Measurements from ENCODE around the gene OR6S1. TPM values are rescaled to one million over a fixed set of nuclear protein-coding genes. Genes with fewer than 3 reads are reported as not detected.
A peak's percentile ranks its signal among the peaks of the same experiment; 100 is the strongest.
"Not testable (repeated sequence)": the region's sequence is repeated elsewhere in the genome, so short reads cannot be mapped to it uniquely, and the experiment has no call there.

Gene OR6S1
- total RNA-seq, 2 donors from 2014 or later: not detected

DNA sequence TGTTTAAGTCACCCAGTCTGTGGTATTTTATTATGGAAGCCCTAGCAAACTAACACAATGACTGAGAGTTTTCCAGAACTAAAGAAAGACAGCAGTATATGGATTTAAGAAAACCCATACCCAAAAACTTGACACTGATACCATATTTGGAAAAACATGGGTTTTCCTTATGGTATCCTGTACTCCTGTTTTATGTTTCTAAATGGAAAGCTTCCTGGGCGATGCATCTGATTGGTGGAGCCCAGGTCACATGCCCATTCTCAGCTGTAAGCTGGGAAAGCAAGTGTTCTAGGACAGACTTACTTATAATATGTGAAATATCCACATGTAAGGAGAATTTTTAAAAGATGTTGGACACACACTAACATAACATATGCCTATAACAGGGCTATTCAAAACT lies 38.4 kb upstream of the OR6S1 start:
- H3K36me3 Mint-ChIP-seq: peaks cover 0 to 5% of the 10 kb centered on the region in 2 donors
- DNase-seq (ENCODE audit: low spot score in 2 of 2): no peak

GRCh38 chr14:20676072-20676471 lies 34.6 kb upstream of the OR6S1 start:
- ATAC-seq: peak in 1 of 2 donors; percentile 23
- Mint-ChIP-seq H3K27ac (no peak overlapping the region), H3K36me3 (no peaks in the 10 kb centered on the region), H3K9me3 (no peaks in the 10 kb centered on the region)
- no peak for DNase-seq (ENCODE audit: low spot score in 2 of 2)

More for the DNA sequence above, 38.4 kb upstream of the OR6S1 start:
- H3K9me3 Mint-ChIP-seq: no peaks in the 10 kb centered on the region
- H3K27ac Mint-ChIP-seq: no peak overlapping the region
- no peak for ATAC-seq

DNA sequence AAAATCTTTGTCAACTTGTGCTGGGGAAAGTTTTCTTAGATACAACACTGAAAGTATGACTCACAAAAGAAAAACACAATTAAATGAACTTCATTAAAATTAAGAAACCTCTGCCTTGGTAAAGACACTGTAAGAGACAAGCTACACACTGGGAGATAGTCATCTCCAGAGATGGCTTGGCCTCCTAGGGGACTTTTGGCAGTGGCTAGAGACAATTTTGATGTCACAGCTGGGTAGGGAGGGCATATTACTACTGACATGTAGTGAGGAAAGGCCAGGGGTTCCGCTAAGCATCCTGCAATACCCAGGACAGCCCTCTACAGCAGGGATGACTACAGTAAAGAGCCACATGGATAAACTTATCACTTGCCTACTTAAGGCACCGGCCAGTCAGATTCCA lies 34.2 kb upstream of the OR6S1 start:
- ATAC-seq (peak; percentile 51 to 75), DNase-seq (ENCODE audit: low spot score in 2 of 2) (no peak)
- no peak overlapping the region for H3K27ac Mint-ChIP-seq
- no peaks in the 10 kb centered on the region for H3K36me3 Mint-ChIP-seq
- H3K9me3 Mint-ChIP-seq: no peaks in the 10 kb centered on the region

GRCh38 chr14:20671597-20672283 lies 30.2 kb upstream of the OR6S1 start:
- no peak overlapping the region for H3K27ac Mint-ChIP-seq
- peaks cover 0 to 10% of the 10 kb centered on the region in 2 donors for H3K36me3 Mint-ChIP-seq
- no peak for ATAC-seq
- peaks cover 5 to 8% of the 10 kb centered on the region in 2 donors for H3K9me3 Mint-ChIP-seq
- no peak for DNase-seq (ENCODE audit: low spot score in 2 of 2)

DNA sequence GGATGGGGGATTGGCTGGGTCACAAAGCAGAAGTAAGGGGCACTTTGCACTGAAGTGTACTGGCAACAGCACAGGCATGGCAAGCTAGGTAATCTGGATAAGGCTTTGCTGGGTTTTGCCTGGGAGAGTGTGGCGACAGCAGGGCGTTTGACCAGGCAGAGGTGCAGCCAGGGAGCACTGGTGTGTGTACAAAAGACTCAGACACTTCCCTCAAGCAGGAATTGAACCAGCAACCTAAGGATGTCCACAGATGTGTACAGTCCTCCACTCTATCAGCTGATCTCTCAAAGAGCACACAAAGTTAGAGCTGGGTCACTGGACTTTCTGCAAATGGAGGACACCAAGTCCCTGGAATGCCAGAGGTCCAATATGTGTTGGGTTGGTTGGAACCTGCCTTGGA lies 27.5 kb upstream of the OR6S1 start:
- DNase-seq (ENCODE audit: low spot score in 2 of 2) (no peak), ATAC-seq (no peak)
- H3K27ac Mint-ChIP-seq: peak overlapping the region in 1 of 2 donors; percentile 55
- H3K9me3 Mint-ChIP-seq: peaks cover 5 to 8% of the 10 kb centered on the region in 2 donors
- H3K36me3 Mint-ChIP-seq: peaks cover 0 to 10% of the 10 kb centered on the region in 2 donors

DNA sequence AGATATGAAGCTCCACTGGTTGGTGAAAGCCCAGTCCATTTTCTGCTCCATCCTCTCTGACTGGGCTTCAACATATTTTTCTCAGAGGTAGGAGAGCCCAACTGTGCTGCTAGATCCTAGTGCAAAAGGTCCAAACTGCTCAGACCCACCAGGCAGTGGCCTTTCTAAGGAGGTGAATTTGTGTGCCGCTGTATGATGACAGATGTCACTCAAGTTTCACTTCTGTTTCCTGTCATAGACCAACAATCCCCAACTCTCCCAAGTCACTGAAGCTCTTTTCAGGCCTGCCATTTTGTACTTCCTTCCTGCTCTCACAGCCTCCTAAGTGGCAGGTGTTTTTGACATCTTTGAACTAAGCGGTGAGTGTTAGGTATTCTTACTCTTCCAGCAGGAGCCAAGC lies 26.5 kb upstream of the OR6S1 start:
- Mint-ChIP-seq H3K27ac (peak overlapping the region; percentile 55 to 81), H3K36me3 (peaks cover 0 to 10% of the 10 kb centered on the region in 2 donors), H3K9me3 (peaks cover 5 to 8% of the 10 kb centered on the region in 2 donors)
- DNase-seq (ENCODE audit: low spot score in 2 of 2): no peak
- ATAC-seq: peak; percentile 76 to 77

- not testable (repeated sequence) for H3K27ac Mint-ChIP-seq; ATAC-seq; DNase-seq (ENCODE audit: low spot score in 2 of 2); H3K9me3 Mint-ChIP-seq
- H3K36me3 Mint-ChIP-seq: peaks cover 0 to 10% of the 10 kb centered on the region in 2 donors
These were observed 25.0 kb upstream of the OR6S1 start for GRCh38 chr14:20666400-20666961.

DNA sequence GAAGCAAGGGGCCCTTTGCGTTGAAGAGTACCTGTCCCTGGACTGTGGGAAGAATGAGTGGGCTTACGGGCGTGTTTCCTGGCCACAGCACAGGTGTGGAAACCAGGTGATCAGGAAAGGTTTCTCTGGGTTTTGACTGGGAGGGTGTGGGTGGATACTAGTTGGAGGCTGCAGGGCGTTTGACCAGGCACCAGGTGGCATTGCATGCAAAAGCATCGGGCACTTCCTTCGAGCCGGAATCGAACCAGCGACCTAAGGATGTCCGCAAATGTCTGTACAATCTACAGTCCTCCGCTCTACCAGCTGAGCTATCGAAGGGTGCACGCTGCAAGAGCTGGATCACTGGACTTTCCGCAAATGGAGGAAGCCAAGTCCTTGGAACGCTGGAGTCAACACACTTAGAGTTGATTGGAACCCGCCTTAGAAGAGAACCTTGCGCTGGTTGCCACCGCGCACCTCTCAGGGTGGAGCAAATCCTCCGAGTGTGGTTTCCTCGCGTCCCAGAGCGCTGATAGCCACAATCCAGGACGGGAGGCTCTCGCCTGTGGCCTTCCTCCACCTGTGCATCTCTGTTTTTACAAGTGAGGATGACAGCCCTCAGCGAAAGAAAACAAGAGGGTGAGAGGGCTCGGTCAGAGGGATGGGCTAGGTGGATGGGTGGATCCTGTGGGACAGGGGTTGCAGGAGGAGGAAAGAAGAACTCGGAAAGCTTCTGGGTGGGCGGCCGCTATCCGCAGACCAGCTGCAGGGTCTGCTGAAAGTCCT lies 21.7 kb upstream of the OR6S1 start:
- peaks cover 0 to 3% of the 10 kb centered on the region in 2 donors for H3K36me3 Mint-ChIP-seq
- ATAC-seq (peak; percentile 87 to 89), DNase-seq (ENCODE audit: low spot score in 2 of 2) (peak; percentile 77 to 80)
- H3K9me3 Mint-ChIP-seq: peaks cover 0 to 2% of the 10 kb centered on the region in 2 donors
- H3K27ac Mint-ChIP-seq: peak overlapping the region; percentile 82 to 89

GRCh38 chr14:20661197-20661596 lies 19.7 kb upstream of the OR6S1 start:
- DNase-seq (ENCODE audit: low spot score in 2 of 2): no peak
- Mint-ChIP-seq H3K9me3 (no peaks in the 10 kb centered on the region), H3K27ac (no peak overlapping the region), H3K36me3 (no peaks in the 10 kb centered on the region)
- no peak for ATAC-seq

DNA sequence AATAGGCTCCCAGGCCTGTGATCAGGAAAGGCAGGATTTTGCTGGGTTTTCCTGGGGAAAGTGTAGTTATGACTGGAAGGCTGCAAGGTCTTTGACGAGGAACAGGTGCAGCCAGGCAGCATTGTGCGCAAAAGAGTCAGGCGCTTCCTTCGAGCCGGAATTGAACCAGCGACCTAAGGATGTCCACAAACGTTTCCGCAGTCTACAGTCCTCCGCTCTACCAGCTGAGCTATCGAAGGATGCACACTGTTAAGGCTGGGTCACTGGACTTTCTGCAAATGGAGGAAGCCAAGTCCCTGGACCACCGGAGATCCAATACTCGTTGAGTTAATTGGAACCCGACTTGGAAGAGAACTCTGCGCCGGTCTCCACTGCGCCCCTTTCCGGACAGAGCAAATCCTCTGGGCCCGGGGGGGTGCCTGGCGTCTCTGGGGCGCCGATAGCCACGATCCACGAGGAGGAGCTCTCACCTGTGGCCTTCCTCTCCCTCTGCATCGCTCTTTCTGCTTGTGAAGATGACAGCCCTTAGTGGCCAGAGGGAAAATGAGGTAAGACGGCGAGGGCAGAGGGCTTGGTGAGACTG lies 18.4 kb upstream of the OR6S1 start:
- no peak for DNase-seq (ENCODE audit: low spot score in 2 of 2)
- no peaks in the 10 kb centered on the region for H3K36me3 Mint-ChIP-seq
- H3K9me3 Mint-ChIP-seq: no peaks in the 10 kb centered on the region
- no peak for ATAC-seq
- no peak overlapping the region for H3K27ac Mint-ChIP-seq

- Mint-ChIP-seq H3K36me3 (no peaks in the 10 kb centered on the region), H3K9me3 (no peaks in the 10 kb centered on the region), H3K27ac (no peak overlapping the region)
- DNase-seq (ENCODE audit: low spot score in 2 of 2) (no peak), ATAC-seq (no peak)
These were observed 17.8 kb upstream of the OR6S1 start for GRCh38 chr14:20659336-20659735.

DNA sequence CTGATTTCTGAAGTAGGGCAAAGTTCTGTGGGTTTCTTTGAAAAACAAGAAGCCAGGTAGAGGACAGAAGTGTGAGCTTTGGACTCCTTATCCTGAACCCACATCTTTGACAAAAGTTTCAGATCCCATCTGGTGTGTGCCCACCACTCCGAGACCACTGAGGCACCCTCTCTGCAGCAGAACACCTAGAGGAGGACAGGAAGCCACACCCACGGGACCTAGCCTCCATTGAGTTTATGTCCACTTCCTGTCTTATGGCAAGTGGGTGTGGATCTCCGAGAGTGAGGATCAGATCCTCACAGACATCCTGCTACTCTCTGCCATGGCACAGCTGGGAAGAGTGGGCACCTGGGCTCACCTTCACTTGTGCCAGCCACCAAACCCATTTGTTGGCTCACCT lies 16.8 kb upstream of the OR6S1 start:
- no peak for ATAC-seq
- DNase-seq (ENCODE audit: low spot score in 2 of 2): no peak
- Mint-ChIP-seq H3K36me3 (no peaks in the 10 kb centered on the region), H3K27ac (no peak overlapping the region), H3K9me3 (no peaks in the 10 kb centered on the region)

GRCh38 chr14:20657216-20658211 lies 16.0 kb upstream of the OR6S1 start:
- H3K36me3 Mint-ChIP-seq: no peaks in the 10 kb centered on the region

DNA sequence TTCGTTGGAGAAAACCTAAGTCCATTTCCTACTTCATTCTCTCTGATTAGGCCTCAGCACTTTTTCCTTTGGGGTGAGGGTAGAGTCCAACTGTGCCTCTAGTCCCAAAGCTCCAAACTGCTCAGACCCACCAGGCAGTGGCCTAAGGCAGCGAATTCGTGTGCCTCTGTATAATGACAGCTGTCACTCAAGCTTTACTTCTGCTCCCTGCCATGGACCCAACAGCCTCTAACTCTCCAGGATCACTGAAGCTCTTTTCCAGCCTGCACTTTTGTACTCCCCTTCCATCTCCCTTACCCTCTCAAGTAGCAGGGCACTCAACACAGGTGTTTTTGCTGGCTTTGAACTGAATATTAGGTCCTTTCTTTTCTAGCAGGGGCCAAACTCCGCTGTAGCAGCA lies 14.8 kb upstream of the OR6S1 start:
- ATAC-seq: no peak
- no peak for DNase-seq (ENCODE audit: low spot score in 2 of 2)
- no peak overlapping the region for H3K27ac Mint-ChIP-seq
- no peaks in the 10 kb centered on the region for H3K9me3 Mint-ChIP-seq
- H3K36me3 Mint-ChIP-seq: no peaks in the 10 kb centered on the region

More at GRCh38 chr14:20657216-20658211, 16.0 kb upstream of the OR6S1 start:
- DNase-seq (ENCODE audit: low spot score in 2 of 2) (peak in 1 of 2 donors; percentile 42), ATAC-seq (peak; percentile 33 to 63)
- H3K9me3 Mint-ChIP-seq: no peaks in the 10 kb centered on the region
- H3K27ac Mint-ChIP-seq: no peak overlapping the region

- ATAC-seq: no peak
- no peaks in the 10 kb centered on the region for H3K9me3 Mint-ChIP-seq
- H3K27ac Mint-ChIP-seq: no peak overlapping the region
- no peak for DNase-seq (ENCODE audit: low spot score in 2 of 2)
- no peaks in the 10 kb centered on the region for H3K36me3 Mint-ChIP-seq
These were observed 14.4 kb upstream of the OR6S1 start for GRCh38 chr14:20655851-20656250.

All from activated naive CD4-positive, alpha-beta T cell treated with anti-CD3 and anti-CD28 coated beads, Interleukin-2, amount 50 U/mL, for 72 hours (primary cell).